GM23338 (cell line): ENCODE results near the gene A4GNT. TPM values are rescaled to one million over a fixed set of nuclear protein-coding genes. Genes with fewer than 3 reads are reported as not detected.

Experiments
- ATAC-seq: fragments of 200-7000 bp; cut with Tn5 transposase; 3 replicates; pipeline ENCODE4 v1.9.1; 2020
- DNase-seq: peaks from one replicate; pipeline ENCODE4 v3.0.0-alpha.2; 2015; ENCODE audit warnings: low spot score
- H2AFZ ChIP-seq: fragments of 200-600 bp; sonication (generic); 2 replicates; pipeline ENCODE4 v1.8.0; 2016; ENCODE audit warnings: antibody characterized with exemption, mild to moderate bottlenecking, moderate library complexity
- H3F3A ChIP-seq: fragments of 200-600 bp; sonication (generic); replicated peaks from 2 replicates; pipeline ENCODE4 v1.8.0; 2017; ENCODE audit warnings: antibody characterized with exemption, mixed run types, low read depth
- H3K27ac ChIP-seq: fragments of 200-600 bp; sonication (generic); 2 replicates; pipeline ENCODE4 v1.6.1; 2016; ENCODE audit warnings: low read depth
- H3K27me3 ChIP-seq: fragments of 200-600 bp; sonication (generic); 2 replicates; pipeline ENCODE4 v1.8.0; 2016; ENCODE audit warnings: mild to moderate bottlenecking, mixed run types, moderate library complexity; ENCODE audit not compliant: insufficient read depth
- H3K36me3 ChIP-seq: fragments of 200-600 bp; sonication (generic); 2 replicates; pipeline ENCODE4 v1.8.0; 2016; ENCODE audit warnings: mild to moderate bottlenecking; ENCODE audit not compliant: insufficient read depth
- H3K4me1 ChIP-seq: fragments of 200-600 bp; sonication (generic); 2 replicates; pipeline ENCODE4 v1.8.0; 2016; ENCODE audit warnings: mild to moderate bottlenecking, moderate library complexity; ENCODE audit not compliant: insufficient read depth
- H3K4me2 ChIP-seq: fragments of 200-600 bp; sonication (generic); 2 replicates; pipeline ENCODE4 v1.7.1; 2017; ENCODE audit warnings: mixed run types
- H3K4me3 ChIP-seq: fragments of 200-600 bp; sonication (generic); 2 replicates; pipeline ENCODE4 v1.6.1; 2016; ENCODE audit warnings: mixed run types
- H3K79me2 ChIP-seq: fragments of 200-600 bp; sonication (generic); replicated peaks from 2 replicates; pipeline ENCODE4 v1.8.0; 2017; ENCODE audit warnings: mild to moderate bottlenecking; ENCODE audit not compliant: insufficient read depth
- H3K9me2 ChIP-seq: fragments of 200-600 bp; sonication (generic); 2 replicates; pipeline ENCODE4 v1.8.0; 2017; ENCODE audit not compliant: insufficient read depth
- H4K20me1 ChIP-seq: fragments of 200-600 bp; sonication (generic); replicated peaks from 2 replicates; pipeline ENCODE4 v1.8.0; 2017; ENCODE audit warnings: mild to moderate bottlenecking; ENCODE audit not compliant: insufficient read depth
- H3K27ac Mint-ChIP-seq: 2 replicates; pipeline ENCODE4 v1.8.0; 2020; ENCODE audit warnings: inconsistent platforms, mild to moderate bottlenecking, moderate library complexity, mixed read lengths
- H3K27me3 Mint-ChIP-seq: 3 replicates; pipeline ENCODE4 v1.8.0; 2022; ENCODE audit warnings: low read depth, mild to moderate bottlenecking, moderate library complexity, mixed read lengths, inconsistent platforms; ENCODE audit not compliant: insufficient read depth, poor library complexity
- H3K36me3 Mint-ChIP-seq: 3 replicates; pipeline ENCODE4 v1.8.0; 2021; ENCODE audit warnings: low read depth, mild to moderate bottlenecking, inconsistent platforms, moderate library complexity, mixed read lengths
- H3K4me1 Mint-ChIP-seq: 3 replicates; pipeline ENCODE4 v1.8.0; 2020; ENCODE audit warnings: mild to moderate bottlenecking, inconsistent platforms, mixed read lengths
- H3K4me3 Mint-ChIP-seq: 3 replicates; pipeline ENCODE4 v1.8.0; 2021; ENCODE audit warnings: moderate library complexity, mild to moderate bottlenecking, inconsistent platforms, mixed read lengths
- H3K9me3 Mint-ChIP-seq: 3 replicates; pipeline ENCODE4 v1.8.0; 2020; ENCODE audit warnings: moderate library complexity, mild to moderate bottlenecking, inconsistent platforms, mixed read lengths
- ETS1 ChIP-seq: IDR thresholded peaks from 2 replicates; pipeline ENCODE4 v1.6.1; 2016; ENCODE audit warnings: antibody characterized with exemption
- POLR2AphosphoS5 ChIP-seq: IDR thresholded peaks from 2 replicates; pipeline ENCODE4 v1.6.1; 2016; ENCODE audit warnings: antibody characterized with exemption, low read depth
- REST ChIP-seq: IDR thresholded peaks from one replicate; pipeline ENCODE4 v1.6.1; 2018; ENCODE audit warnings: antibody characterized with exemption; ENCODE audit not compliant: unreplicated experiment
- ZNF462 ChIP-seq: fragments of 250-450 bp; sonication (Bioruptor Pico); IDR thresholded peaks from 2 replicates; pipeline ENCODE4 v1.5.0; 2020; ENCODE audit warnings: mild to moderate bottlenecking, moderate library complexity
- polyA plus RNA-seq: library from polyadenylated mRNA; unstranded; fragments of >200 nt; fragmentation: Nextera tagmentation; extraction: Ambion mirVana; gene quantifications from 2 replicates; pipeline ENCODE4 v1.2.1, GENCODE V29; 2016
- total RNA-seq: library from RNA; depleted of rRNA; stranded (reverse); fragments of >200 nt; shearing (Covaris generic); gene quantifications from 2 replicates; pipeline ENCODE4 v1.2.3, GENCODE V29; 2014

Gene A4GNT
- total and polyA plus RNA-seq, 2 experiments from 2014 or later: not detected

- Histone ChIP-seq H3K4me3 (peak within 1 kb of the TSS; percentile 95), H3K27ac (peak within 1 kb of the TSS; percentile 20; the same call in 1 of the 2 replicates)
- H3K4me3 Mint-ChIP-seq: peak within 1 kb of the TSS; percentile 97
Observed at GRCh38 chr3:138174421-138175131, 42.4 kb upstream of the A4GNT start, which contains the start of gene DBR1. DBR1 (minus strand) TSS chr3:138174921; CDS start chr3:138174795, 126 bp downstream.

More at GRCh38 chr3:138174421-138175131, 42.4 kb upstream of the A4GNT start, which contains the start of gene DBR1:
- Histone ChIP-seq H4K20me1 (peaks cover 11% of the 10 kb centered on the region; the same call in 1 of the 2 replicates), H3K4me1 (peaks cover 6% of the 10 kb centered on the region; the same call in 1 of the 2 replicates), H3F3A (no peaks in the 10 kb centered on the region), H3K27me3 (no peaks in the 10 kb centered on the region), H3K79me2 (peaks cover 29% of the 10 kb centered on the region), H3K36me3 (peaks cover 19% of the 10 kb centered on the region), H3K4me2 (peak within 1 kb of the TSS; percentile 96), H2AFZ (peak within 1 kb of the TSS; percentile 98), H3K9me2 (no peaks in the 10 kb centered on the region)
- DNase-seq (peak; percentile 88), ATAC-seq (peak; percentile 94)
- Mint-ChIP-seq H3K27me3 (peaks cover 5% of the 10 kb centered on the region), H3K9me3 (no peaks in the 10 kb centered on the region), H3K27ac (peak within 1 kb of the TSS; percentile 98), H3K36me3 (peaks cover 23% of the 10 kb centered on the region; the same call in 2 of the 3 replicates), H3K4me1 (peaks cover 5% of the 10 kb centered on the region; the same call in 2 of the 3 replicates)
- peak; percentile 86 for TF ChIP-seq POLR2AphosphoS5
- no peak for TF ChIP-seq REST
- peak; percentile 47; the same call in 1 of the 2 replicates for TF ChIP-seq ETS1
- TF ChIP-seq ZNF462 (CRISPR knock-in tag): no peak
